GM19452 (cell line): ENCODE results near the gene RASAL1.
"Not testable (repeated sequence)": the region's sequence is repeated elsewhere in the genome, so short reads cannot be mapped to it uniquely, and the experiment has no call there.

Experiments used
- ATAC-seq: cut with Tn5 transposase; IDR thresholded peaks from one replicate; pipeline ENCODE4 v1.9.1; 2021; ENCODE audit not compliant: unreplicated experiment

The RASAL1 gene

DNA sequence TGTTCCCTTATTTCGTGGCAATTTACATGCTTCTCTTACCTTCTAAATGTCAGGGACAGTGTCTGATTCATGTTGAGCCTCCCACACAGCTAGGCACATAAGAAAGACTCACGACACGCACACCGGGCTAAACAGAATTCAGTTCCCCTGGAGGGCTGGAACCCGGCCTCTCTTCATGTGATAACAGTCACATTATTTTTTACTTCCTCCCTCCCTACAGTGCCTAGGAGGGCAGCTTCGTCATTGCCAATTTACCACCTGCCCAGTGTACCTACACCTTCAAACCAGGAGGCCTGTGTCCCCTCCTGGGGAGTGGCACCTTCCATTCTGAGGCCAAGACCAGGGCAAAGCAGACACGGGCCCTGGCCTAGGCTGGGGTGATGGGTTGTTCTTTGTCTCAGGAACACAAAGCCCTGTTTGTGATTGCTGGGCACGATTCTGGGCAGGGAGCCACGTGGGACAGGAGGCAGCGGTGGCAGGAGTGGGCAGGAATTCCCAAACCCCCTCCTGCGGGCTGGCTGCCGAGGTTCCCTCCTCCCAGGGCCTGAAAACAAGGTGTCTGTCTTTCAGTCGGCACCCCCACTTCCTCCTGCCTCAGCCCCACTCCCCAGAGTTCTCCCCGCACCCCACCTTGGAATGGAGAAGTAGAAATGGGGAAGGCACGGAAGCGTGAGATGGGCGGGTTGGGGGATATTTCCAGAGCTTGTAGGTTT lies 6.8 kb upstream of the RASAL1 start:
- ATAC-seq: no peak

DNA sequence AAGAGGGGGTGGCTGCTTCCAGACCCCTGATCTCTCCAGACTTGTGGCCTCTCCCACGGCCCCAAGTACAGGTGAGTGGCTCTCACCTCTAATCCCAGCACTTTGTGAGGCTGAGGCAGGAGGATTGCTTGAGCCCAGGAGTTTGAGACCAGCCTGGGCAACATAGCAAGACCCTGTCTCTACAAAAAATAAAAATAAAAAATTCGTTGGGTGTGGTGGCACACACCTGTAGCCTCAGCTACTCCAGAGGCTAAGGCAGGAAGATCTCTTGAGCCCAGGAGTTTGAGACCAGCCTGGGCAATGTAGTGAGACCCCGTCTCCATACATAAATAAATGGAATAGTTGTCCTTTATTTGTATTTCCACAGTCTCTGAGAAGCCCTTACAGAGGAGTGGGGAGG lies 6.2 kb upstream of the RASAL1 start:
- ATAC-seq: not testable (repeated sequence)

DNA sequence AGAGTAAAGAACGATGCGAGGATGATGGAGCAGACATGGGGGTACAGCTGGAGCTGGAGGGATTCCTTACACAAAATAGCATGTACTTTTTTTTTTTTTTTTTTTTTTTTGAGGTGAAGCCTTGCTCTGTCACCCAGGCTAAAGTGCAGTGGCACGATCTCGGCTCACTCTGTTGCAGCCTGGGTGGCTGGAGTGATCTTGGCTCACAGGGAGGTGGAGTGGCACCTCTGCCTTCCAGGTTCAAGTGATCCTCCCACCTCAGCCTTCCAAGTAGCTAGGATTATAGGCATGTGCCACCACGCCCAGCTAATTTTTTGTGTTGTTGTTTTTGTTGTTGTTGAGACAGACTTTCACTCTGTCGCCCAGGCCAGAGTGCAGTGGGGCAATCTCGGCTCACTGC lies 5.1 kb upstream of the RASAL1 start:
- no peak for ATAC-seq

DNA sequence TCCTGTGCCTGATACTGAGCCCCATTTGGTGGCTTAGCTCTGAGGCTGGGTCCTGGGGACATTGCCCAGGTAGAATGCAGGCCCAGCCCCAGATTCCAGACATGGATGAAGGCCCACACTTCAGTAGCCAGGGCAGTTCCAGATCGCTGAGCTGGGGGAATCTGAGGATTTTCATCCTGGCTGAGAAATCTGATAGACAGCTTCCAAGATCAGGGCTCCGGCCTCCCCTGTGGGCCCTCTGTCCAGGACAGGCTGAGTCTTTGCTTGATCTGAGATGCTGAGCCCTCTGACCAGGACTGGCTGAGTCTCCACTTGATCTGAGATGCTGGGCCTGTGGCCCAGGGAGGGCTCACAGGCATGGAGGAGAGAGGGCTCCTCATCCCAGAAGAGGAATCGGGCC lies 3.3 kb upstream of the RASAL1 start:
- no peak for ATAC-seq

DNA sequence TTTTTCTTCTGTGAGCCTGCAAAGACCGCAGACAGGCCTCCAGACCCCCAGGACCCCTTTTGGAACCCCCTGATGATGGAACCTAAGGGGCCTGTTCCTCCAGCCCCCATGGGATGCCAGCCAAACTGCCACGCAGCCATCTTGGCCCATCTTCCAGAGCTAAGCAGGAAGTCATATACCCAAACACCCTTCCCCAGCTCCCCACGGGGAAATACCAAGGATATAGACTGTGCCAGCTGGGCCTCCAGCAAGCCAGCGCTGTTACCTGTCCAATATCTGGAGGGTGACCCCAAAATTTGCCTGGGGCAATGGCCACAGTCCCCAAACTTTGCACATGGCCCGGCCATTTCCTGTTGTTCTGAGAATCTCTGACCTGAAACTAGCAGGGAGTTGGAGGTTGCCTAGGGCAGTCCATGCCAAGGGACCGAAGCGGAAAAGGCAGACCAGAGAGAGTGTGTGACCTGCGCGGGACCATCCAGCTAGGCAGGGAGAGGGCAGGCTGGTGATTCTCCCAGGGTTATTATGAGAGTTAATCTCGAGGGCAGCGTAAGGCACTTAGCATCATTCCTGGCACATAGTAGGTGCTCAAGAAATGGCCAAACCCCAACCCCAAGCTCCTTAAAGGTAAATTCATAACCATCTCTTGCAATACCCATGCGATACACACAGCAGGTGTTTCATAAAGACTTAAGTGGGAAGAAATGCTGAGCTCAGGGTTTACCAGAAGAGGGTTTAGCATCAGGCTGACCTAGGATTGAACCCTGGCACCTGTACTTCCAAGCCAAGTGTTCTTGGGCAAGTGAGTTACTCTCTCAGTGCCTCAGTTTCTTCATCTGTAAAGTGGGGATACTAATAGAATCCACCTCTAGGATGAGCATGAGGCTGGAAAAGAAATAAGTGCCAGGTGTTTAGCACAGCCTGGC lies 2.6 kb upstream of the RASAL1 start:
- no peak for ATAC-seq

DNA sequence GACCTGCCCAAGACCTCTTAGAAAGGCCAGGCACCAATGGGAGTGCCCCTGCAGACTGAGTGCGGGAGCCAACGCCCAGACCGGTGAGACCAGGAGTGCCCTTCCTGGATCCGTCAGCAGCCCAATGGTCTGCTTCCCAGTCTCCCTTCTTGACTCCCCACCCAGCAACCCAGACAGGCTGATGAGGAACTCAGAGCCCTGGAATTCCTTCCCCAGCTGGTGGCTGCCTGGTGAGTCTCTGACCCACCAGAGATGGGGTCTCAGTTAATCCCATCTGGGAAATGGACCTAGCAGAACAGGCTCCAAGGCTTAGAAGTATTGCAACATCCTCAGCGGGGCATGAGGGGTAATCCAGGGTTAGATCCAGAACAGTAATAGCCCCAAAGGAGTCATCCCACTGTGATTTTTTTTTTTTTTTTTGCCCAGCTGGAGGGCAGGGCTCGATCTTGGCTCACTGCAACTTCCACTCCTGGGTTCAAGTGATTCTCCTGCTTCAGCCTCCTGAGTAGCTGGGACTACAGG lies 1.5 kb upstream of the RASAL1 start:
- no peak for ATAC-seq

DNA sequence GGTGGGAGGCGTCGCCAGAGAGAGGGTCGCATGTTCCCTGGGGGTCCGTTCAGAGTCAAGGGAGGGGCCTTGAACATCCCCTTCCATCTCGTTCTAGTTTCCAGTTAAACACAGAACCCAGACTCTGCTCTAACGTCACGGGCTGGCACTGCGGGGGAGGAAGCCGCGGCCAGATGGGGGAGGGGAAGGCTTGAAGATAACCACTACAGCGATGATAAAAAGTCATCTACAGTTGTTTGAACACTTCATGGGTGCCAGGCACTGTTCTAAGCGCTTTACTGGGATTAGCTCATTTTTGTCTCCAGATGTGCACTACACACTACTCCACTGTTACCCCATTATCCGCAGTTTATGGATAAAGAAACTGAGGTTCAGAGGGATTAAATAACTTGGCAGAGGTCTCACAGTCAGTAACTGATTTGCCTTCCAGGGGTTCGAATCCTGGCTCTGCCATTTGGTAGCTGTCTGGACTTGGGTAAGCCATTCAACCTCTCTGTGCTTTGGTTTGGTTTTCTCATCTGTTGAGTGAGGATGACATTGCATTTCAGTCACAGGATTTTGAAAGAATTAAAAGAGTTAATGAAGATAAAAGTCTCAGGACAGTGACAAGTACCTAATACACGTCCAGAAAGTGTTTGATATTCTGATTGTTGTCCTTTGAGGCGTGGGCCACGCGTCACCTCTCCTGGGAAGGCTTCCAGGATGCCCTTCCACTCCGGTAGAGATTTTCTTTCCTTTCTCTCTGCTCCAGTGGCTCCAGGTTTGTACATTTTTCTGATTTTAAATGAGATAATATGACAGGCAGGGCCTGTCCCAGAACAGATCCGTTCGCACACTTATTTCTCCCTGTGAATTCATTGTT lies 798 bp upstream of the RASAL1 start:
- ATAC-seq: no peak

DNA sequence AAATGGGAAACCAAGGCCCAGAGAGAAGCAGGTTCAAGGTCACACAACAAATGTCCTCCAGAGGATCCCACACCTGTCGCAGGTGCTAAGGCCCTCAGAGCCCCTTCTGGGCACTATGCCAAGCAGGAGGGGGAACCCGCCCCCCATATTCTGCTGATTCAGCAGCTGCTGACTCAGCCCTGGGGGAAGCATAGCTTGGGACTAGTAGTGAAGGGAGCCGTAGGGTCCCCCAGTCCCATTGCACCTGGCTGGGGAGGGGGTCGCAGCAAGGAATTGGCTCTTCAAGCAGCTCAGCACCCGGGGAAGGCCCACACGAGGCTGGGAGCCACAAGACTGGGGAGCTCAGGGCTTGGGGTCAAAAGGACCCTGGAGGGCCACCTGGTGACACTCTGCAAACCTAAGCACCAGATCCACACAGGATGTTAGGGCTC lies 1.0 kb downstream of the RASAL1 start:
- ATAC-seq: no peak

DNA sequence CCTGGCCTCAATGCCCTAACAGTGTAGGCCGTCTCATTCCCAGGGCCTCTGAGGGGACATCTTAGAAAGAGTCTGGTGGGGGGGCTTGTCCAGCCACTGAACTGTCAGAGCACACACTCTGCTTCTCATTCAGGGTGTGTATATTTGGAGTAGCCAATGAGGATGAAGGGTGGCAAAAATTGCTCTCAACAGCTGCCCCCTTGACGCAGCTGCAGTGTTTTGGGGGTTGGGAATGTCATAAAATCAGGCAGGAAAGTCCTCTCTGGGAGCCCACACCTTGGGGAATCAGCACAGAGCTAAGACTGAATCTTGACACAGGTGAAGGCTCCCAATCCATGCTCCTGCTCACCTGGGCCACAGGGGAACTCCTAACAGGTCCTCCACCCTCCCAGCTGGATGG lies 1.5 kb downstream of the RASAL1 start:
- ATAC-seq: no peak

DNA sequence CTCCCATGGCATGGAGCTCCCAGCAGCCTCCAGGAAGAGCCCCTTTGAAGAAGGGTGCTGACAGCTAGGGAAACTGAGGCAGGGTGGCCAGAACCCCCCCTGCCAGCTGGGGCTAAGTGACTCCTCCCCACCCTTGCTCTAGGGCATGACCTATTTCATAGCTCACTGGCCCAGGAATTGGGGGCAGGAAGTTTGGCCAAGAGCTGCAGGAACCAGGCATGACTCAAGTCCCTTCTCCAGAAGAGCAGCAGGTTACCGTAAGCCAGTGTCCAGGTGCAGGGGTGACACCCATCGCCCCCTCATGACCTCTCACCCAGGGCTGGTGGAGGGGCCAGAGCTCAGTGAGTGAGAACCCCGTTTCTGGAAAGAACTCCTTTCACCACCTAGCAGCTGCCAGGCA lies 1.9 kb downstream of the RASAL1 start:
- ATAC-seq: no peak

DNA sequence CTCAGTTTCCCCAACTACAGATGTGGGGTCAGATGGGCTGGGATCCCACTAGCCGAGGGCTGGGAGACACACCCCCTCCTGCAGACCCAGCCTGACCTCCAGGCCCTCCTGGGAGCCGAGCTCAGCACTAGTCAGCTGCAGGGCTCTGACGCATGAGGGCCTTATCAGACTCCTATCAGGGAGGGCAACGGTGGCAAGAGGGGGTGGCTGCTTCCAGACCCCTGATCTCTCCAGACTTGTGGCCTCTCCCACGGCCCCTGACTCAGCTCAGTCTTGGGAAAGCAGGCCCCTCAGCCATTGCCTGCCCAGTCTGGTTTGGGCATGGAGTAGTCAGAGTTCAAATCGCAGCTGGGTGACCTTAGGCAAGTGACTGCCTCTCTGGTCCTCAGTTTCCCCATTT lies 2.5 kb downstream of the RASAL1 start:
- ATAC-seq: no peak

DNA sequence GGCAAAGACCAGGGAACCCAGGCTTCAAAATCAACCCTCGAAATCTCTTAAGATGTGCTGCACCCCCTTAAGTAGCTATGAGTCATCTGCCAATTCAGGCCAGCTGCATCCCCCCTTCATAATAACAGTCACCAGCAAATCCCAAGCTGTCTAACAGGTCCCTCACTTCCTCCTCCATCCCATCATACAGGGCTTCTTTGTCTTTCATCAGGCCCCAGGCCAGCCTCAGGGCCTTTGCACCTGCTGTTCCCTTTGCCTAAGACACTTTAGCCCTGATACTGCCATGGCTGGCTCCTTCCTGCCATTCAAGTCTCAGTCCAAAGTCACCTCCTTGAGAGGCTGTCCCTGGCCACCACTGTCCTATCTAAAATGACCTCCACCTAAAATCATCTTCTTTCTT lies 4.0 kb downstream of the RASAL1 start:
- ATAC-seq: no peak

DNA sequence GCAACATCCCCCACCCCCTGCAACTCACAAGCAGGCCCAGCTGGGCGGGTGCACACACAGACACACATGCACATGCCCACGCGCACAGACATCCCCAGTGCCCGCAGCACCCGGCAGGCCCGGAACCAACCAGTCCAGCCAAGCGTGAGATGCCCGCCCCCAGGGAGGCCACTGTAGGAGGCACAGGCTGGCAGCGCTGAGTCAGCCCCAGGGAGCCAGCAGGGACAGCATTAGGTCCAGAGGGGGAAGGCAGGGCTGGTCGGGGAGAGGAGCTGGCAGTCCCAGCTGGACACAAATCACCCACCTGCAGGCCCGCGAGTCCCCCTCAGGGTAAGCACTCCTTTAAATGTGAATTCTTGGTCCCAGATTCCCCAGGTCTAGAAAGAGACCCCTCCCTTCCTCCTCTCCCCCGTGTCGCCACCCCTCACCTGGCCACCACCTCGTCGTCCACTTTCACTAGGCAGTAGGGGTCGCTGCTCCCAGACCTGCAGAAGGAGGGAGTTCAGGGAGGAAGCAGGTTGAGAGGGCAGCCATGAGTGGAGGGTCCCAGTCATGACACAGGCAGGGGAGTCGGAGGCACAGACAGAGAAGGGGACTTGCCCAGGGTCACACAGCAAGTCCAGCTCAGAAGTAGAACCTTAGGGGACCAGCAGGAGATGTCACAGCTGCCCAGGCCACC lies 5.0 kb downstream of the RASAL1 start:
- no peak for ATAC-seq

DNA sequence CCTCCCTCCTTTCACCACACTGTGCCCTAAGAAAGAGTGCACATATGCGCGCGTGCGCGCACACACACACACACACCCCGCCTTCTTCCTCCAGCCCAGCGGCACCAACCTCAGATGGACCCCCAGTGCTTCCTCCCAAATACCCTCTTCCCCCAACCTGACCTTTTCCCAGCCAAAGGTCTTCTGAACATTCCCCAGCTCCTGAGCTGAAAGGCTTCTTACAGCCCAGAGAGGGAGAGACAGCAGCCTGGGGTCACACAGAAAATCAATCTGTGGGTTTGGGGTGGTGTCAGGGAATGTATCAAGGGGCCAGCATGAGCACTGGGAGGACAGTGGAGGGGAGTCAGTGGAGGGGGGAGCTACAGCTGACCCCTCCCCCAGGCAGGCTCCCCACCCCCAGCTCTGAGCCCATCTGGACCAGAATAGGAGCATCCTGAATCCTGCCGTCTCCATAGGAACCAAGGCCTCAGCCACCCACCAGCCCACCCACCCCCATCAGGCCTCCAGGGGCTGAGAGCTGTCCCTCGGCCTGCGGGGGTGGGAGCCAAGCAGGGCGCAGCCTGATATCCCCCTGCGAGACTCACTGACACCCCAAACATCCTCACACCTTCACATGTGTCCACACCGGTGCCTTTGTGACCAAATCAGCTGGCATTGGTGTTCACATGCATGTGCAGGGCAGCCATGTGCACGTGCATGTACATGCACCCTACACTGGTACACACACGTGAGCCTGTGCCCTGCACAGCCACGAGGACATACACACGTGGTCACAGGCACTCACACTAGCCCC lies 5.7 kb downstream of the RASAL1 start:
- no peak for ATAC-seq

DNA sequence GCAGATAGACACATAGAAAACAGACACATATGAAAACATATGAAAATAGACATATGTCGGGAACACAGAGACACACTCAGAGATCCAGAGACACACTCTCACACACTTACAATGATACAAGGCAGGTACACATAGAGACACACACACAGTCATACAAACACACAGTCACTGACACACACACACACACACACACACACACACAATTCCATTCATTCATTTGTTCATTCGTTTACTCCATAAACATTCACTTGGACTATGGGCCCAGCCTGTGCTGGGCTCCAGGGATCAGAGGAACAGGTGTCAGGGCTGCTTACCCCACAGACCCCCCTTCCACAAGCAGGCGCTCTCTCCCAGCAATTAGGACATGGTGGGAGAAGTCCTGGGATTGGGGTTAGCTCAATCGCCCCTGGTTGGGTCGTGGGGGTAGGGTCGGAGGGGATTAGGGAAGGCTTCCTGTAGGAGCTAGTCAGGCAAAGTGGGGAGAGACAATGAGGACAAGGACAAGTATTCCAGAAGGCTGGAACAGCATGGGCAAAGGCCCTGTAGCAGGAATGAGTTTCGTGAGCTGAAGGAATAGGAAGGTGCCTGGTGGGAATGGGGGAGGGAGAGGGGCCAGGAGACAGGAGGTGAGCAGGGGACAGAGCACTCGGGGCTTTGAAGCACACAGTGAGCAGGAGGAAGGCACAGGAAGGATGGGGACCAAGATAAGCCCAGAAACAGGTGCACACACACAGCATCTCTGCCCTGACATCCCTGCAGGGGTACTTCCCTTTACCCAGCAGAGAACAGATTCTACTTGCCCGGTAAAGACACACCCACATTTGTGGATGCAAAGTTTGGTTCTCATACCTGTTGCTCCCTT lies 6.5 kb downstream of the RASAL1 start:
- no peak for ATAC-seq

DNA sequence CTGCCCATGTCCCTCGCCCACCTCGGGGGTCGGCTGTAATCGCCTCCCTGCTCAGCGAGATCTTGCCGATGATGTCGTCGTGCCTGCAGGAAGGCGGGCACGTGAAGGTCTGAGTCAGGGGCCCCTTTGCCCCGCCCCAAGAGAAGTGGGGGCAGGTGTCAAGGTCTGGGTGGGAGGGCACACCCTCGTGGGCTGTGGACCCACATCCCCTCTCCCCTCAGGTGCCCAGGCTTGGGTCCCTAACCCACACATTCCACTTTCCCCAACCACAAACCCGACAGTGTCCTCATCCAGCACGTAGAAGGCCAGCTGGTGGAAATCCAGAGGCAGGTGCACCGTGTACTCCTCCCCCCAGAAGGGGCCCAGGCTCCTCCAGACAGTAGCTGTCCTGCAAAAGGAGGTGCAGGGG lies 7.8 kb downstream of the RASAL1 start:
- no peak for ATAC-seq

DNA sequence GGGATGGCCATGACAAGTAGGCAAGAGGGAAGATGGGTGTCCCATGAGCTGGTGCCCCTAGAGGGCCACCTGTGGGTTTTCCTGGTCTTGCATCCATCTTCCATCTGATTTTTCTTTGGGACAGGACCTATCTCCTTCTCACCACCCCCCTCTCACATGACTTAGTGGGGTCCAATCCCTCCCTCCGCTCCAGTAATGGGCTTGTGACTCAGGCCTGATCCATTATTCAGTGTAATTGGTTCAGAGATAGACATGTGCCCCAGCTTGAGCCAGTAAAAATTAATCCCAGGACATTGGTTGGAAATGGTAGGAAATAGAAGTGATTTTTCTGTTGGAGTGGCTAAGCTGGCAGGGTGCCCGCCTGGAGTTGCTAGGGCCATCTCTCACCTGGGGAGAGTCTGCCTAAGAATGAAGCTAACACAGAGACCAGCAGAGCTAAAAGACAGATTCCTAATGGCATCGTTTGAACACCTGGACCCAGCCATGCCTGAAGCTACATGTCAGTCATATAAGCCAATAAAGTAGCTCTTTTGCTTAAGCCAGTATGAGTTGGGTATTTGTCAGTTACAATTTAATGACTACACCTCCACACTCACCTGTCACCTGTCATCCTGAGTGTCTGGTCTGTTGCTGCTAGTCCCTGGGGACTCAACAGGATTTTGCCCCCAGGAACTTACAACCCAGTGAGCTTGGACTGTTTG lies 14.7 kb downstream of the RASAL1 start:
- ATAC-seq: no peak

DNA sequence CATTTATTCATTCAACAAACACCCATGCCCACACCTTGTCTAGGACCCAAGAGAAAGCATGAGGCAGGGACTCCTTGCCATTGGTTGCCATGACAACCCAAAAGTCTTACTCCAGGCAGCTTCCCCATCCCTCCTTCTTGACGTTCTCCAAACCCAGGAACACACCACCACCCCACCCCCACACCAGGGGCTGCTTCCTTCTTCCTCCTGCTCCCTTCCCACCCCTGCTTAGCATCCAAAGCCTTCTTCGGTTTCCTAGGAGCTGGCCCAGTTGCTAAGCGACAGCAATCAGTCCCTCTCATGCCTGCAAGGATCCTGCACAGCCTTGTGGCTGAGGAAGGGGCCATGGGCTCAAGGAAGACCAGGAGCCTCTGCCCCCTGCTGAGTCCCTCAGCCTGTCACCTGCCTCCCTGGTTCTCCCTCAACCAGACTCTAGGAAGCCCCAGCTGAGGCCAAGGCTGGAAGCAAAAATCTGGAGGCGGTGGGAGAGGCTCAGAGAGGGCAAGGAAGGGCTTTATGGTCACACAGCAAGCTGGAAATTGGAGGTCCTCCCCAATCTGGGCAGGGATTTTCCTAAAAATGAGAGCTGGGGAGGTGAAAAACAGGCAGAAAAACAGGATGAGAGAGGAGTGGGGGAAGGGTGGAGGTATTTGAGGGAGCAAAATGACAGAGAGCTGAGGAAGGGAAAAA lies 15.4 kb downstream of the RASAL1 start:
- no peak for ATAC-seq
